Measurements from ENCODE around the gene GPR33. TPM values are rescaled to one million over a fixed set of nuclear protein-coding genes. Genes with fewer than 3 reads are reported as not detected.

The GPR33 gene
- total RNA-seq, 1 experiment from 2014 or later = not detected

DNA sequence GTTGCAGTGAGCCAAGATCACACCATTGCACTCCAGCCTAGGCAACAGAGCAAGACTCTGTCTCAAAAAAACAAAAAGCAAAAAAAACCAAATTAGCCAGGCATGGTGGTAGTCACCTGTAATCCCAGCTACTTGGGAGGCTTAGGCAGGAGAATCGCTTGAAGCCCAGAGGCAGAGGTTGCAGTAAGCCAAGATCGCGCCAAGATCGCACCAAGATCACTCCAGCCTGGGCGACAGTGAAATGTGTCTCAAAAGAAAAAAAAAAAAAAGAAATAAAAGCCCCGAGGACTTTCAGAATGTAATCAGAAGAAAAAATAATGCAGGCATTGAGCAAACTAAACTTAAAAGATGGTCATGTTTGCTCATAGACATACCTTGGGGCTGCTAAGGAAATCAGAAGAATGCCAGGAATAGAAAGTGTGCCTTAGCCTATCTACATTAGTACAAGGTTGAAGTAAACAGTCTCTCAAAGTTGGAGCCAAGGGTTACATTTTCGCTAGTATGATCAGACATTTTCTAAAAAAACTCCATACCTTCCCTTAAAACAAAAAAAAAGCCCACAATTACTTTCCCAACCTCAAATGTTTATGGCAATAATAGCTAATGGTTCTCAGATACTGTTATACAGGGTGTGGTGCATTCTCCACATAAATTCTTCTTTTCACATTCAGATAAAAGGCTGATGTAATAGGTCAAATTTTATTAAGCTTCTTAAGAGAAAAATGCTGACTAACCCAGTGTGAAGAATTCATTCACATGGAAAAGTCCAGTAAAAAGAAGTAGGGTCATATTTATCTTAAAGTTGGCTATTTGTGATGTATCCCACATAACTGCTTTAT lies 46.3 kb downstream of the GPR33 start (continued):
- TF ChIP-seq ZBTB21 (CRISPR knock-in tag; IDR thresholded peaks at IDR 0.05; ENCODE audit: borderline replicate concordance) (no peak), NR2C2 (CRISPR knock-in tag; IDR thresholded peaks at IDR 0.05) (no peak), ZNF121 (CRISPR knock-in tag; IDR thresholded peaks at IDR 0.05) (no peak), ZNF423 (CRISPR knock-in tag; IDR thresholded peaks at IDR 0.05) (no peak), RORB (CRISPR knock-in tag; IDR thresholded peaks at IDR 0.05) (no peak), TEAD4 (CRISPR knock-in tag; IDR thresholded peaks at IDR 0.05) (no peak), CREB1 (CRISPR knock-in tag; IDR thresholded peaks at IDR 0.05) (no peak)
- TF ChIP-seq, protein P1, sequence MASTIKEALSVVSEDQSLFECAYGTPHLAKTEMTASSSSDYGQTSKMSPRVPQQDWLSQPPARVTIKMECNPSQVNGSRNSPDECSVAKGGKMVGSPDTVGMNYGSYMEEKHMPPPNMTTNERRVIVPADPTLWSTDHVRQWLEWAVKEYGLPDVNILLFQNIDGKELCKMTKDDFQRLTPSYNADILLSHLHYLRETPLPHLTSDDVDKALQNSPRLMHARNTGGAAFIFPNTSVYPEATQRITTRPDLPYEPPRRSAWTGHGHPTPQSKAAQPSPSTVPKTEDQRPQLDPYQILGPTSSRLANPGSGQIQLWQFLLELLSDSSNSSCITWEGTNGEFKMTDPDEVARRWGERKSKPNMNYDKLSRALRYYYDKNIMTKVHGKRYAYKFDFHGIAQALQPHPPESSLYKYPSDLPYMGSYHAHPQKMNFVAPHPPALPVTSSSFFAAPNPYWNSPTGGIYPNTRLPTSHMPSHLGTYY (CRISPR knock-in tag; IDR thresholded peaks at IDR 0.05) = no peak

DNA sequence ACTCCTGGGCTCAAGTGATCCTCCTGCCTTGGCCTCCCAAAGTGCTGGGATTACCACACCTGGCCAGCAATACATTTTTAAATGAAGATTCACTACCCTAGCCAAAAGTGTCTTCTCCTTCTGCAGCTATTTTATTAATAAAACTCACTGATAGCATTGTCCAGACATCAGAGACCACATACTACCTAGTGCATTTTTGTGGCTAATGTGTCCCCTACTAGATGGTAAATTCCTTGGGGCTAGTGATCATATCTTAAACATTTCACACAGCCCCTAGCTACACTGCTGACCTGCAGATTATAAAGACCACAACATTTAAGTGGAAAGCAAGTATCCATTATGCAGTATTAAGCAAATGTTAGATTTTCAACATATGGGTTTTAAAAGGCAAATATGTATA lies 47.6 kb downstream of the GPR33 start:
- peaks cover 24% of the 10 kb centered on the region for H3K9me3 Mint-ChIP-seq
- ChIA-PET POLR2A (no interaction called here), CTCF (no interaction called here)
- no peak overlapping the region for H3K27ac Mint-ChIP-seq
- DNase-seq (ENCODE audit: low spot score) = no peak
- H3K4me3 Mint-ChIP-seq = no peak overlapping the region
- peaks cover 27% of the 10 kb centered on the region for H3K36me3 Mint-ChIP-seq
- TF ChIP-seq, protein P2, sequence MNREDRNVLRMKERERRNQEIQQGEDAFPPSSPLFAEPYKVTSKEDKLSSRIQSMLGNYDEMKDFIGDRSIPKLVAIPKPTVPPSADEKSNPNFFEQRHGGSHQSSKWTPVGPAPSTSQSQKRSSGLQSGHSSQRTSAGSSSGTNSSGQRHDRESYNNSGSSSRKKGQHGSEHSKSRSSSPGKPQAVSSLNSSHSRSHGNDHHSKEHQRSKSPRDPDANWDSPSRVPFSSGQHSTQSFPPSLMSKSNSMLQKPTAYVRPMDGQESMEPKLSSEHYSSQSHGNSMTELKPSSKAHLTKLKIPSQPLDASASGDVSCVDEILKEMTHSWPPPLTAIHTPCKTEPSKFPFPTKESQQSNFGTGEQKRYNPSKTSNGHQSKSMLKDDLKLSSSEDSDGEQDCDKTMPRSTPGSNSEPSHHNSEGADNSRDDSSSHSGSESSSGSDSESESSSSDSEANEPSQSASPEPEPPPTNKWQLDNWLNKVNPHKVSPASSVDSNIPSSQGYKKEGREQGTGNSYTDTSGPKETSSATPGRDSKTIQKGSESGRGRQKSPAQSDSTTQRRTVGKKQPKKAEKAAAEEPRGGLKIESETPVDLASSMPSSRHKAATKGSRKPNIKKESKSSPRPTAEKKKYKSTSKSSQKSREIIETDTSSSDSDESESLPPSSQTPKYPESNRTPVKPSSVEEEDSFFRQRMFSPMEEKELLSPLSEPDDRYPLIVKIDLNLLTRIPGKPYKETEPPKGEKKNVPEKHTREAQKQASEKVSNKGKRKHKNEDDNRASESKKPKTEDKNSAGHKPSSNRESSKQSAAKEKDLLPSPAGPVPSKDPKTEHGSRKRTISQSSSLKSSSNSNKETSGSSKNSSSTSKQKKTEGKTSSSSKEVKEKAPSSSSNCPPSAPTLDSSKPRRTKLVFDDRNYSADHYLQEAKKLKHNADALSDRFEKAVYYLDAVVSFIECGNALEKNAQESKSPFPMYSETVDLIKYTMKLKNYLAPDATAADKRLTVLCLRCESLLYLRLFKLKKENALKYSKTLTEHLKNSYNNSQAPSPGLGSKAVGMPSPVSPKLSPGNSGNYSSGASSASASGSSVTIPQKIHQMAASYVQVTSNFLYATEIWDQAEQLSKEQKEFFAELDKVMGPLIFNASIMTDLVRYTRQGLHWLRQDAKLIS (CRISPR knock-in tag; IDR thresholded peaks at IDR 0.05; ENCODE audit: borderline replicate concordance) = no peak
- TF ChIP-seq RORB (CRISPR knock-in tag; IDR thresholded peaks at IDR 0.05) = no peak
- H3K4me1 Mint-ChIP-seq = no peaks in the 10 kb centered on the region
- no peaks in the 10 kb centered on the region for H3K27me3 Mint-ChIP-seq (ENCODE audit: low read depth)
- ATAC-seq = no peak

DNA sequence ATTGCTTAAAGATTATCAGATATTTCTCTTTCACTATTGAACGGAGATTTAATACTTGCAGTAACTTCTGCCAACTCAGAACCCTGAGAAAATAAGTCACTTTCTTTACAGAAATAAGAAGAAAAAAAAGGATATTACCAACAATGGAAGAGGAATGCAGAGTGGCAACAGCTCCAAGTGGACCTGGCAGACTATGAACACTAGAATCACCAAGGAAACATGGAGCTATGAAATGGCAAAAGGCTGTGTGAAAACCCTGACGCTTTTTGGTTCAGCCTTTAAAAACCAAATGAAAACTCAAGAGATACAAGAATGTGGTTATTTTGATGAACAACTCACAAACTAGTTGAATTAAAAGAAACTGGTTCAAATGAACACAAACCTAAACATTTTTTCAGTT lies 48.3 kb downstream of the GPR33 start:
- ChIA-PET POLR2A (no interaction called here), CTCF (no interaction called here)
- DNase-seq (ENCODE audit: low spot score) = no peak
- Mint-ChIP-seq H3K4me3 (no peak overlapping the region), H3K27me3 (ENCODE audit: low read depth) (no peaks in the 10 kb centered on the region), H3K4me1 (no peaks in the 10 kb centered on the region), H3K27ac (no peak overlapping the region), H3K36me3 (peaks cover 27% of the 10 kb centered on the region), H3K9me3 (peaks cover 24% of the 10 kb centered on the region)
- ATAC-seq = no peak
- TF ChIP-seq TEAD1 (CRISPR knock-in tag; IDR thresholded peaks at IDR 0.05) (no peak), MXD4 (CRISPR knock-in tag; IDR thresholded peaks at IDR 0.05; ENCODE audit: borderline replicate concordance) (no peak), SMAD4 (CRISPR knock-in tag; IDR thresholded peaks at IDR 0.05) (no peak), SMAD3 (CRISPR knock-in tag; IDR thresholded peaks at IDR 0.05; ENCODE audit: borderline replicate concordance) (no peak), HMGA2 (CRISPR knock-in tag; IDR thresholded peaks at IDR 0.05) (no peak), TEAD4 (CRISPR knock-in tag; IDR thresholded peaks at IDR 0.05) (no peak), ZNF396 (CRISPR knock-in tag; IDR thresholded peaks at IDR 0.05; ENCODE audit: borderline replicate concordance) (no peak), NFE2L1 (CRISPR knock-in tag; IDR thresholded peaks at IDR 0.05) (no peak)
- TF ChIP-seq, protein P3, sequence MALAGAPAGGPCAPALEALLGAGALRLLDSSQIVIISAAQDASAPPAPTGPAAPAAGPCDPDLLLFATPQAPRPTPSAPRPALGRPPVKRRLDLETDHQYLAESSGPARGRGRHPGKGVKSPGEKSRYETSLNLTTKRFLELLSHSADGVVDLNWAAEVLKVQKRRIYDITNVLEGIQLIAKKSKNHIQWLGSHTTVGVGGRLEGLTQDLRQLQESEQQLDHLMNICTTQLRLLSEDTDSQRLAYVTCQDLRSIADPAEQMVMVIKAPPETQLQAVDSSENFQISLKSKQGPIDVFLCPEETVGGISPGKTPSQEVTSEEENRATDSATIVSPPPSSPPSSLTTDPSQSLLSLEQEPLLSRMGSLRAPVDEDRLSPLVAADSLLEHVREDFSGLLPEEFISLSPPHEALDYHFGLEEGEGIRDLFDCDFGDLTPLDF (CRISPR knock-in tag; IDR thresholded peaks at IDR 0.05) = no peak
- TF ChIP-seq, protein P4, sequence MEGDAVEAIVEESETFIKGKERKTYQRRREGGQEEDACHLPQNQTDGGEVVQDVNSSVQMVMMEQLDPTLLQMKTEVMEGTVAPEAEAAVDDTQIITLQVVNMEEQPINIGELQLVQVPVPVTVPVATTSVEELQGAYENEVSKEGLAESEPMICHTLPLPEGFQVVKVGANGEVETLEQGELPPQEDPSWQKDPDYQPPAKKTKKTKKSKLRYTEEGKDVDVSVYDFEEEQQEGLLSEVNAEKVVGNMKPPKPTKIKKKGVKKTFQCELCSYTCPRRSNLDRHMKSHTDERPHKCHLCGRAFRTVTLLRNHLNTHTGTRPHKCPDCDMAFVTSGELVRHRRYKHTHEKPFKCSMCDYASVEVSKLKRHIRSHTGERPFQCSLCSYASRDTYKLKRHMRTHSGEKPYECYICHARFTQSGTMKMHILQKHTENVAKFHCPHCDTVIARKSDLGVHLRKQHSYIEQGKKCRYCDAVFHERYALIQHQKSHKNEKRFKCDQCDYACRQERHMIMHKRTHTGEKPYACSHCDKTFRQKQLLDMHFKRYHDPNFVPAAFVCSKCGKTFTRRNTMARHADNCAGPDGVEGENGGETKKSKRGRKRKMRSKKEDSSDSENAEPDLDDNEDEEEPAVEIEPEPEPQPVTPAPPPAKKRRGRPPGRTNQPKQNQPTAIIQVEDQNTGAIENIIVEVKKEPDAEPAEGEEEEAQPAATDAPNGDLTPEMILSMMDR (IDR thresholded peaks at IDR 0.05) = no peak
- TF ChIP-seq, protein P5, sequence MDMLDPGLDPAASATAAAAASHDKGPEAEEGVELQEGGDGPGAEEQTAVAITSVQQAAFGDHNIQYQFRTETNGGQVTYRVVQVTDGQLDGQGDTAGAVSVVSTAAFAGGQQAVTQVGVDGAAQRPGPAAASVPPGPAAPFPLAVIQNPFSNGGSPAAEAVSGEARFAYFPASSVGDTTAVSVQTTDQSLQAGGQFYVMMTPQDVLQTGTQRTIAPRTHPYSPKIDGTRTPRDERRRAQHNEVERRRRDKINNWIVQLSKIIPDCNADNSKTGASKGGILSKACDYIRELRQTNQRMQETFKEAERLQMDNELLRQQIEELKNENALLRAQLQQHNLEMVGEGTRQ (CRISPR knock-in tag; IDR thresholded peaks at IDR 0.05) = no peak
- TF ChIP-seq, protein P6, sequence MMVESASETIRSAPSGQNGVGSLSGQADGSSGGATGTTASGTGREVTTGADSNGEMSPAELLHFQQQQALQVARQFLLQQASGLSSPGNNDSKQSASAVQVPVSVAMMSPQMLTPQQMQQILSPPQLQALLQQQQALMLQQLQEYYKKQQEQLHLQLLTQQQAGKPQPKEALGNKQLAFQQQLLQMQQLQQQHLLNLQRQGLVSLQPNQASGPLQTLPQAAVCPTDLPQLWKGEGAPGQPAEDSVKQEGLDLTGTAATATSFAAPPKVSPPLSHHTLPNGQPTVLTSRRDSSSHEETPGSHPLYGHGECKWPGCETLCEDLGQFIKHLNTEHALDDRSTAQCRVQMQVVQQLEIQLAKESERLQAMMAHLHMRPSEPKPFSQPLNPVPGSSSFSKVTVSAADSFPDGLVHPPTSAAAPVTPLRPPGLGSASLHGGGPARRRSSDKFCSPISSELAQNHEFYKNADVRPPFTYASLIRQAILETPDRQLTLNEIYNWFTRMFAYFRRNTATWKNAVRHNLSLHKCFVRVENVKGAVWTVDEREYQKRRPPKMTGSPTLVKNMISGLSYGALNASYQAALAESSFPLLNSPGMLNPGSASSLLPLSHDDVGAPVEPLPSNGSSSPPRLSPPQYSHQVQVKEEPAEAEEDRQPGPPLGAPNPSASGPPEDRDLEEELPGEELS (CRISPR knock-in tag; IDR thresholded peaks at IDR 0.05) = no peak
- TF ChIP-seq, protein P7, sequence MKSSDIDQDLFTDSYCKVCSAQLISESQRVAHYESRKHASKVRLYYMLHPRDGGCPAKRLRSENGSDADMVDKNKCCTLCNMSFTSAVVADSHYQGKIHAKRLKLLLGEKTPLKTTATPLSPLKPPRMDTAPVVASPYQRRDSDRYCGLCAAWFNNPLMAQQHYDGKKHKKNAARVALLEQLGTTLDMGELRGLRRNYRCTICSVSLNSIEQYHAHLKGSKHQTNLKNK (CRISPR knock-in tag; IDR thresholded peaks at IDR 0.05) = no peak
